Hepatic stellate cell (primary cell): ENCODE measurements around the gene VCPKMT.
A peak's percentile ranks its signal among the peaks of the same experiment; 100 is the strongest.

ENCODE experiments used
- DNase-seq: peaks from one replicate; pipeline ENCODE4 v3.0.0; 2011; ENCODE audit warnings: low spot score

VCPKMT gene

GRCh38 chr14:50116181-50116956 lies at the start of gene VCPKMT:
Gene VCPKMT (minus strand): TSS chr14:50116572. CDS start chr14:50116552, 20 bp downstream.
- peak; percentile 83 for DNase-seq

GRCh38 chr14:50156111-50156510 lies 39.7 kb upstream of the VCPKMT start:
- DNase-seq = no peak

GRCh38 chr14:50148799-50149198 lies 32.4 kb upstream of the VCPKMT start:
- DNase-seq = no peak

GRCh38 chr14:50139192-50139591 lies 22.8 kb upstream of the VCPKMT start:
- DNase-seq = no peak

- DNase-seq = no peak
Measured at GRCh38 chr14:50127802-50128201, 11.4 kb upstream of the VCPKMT start.

- no peak for DNase-seq
Measured at GRCh38 chr14:50123062-50123461, 6.7 kb upstream of the VCPKMT start.

GRCh38 chr14:50122291-50122690 lies 5.9 kb upstream of the VCPKMT start:
- DNase-seq = no peak

GRCh38 chr14:50121486-50121885 lies 5.1 kb upstream of the VCPKMT start:
- no peak for DNase-seq

GRCh38 chr14:50117456-50117855 lies 1.1 kb upstream of the VCPKMT start:
- DNase-seq = no peak

- no peak for DNase-seq
Measured at GRCh38 chr14:50116966-50117365, 594 bp upstream of the VCPKMT start.

- DNase-seq = no peak
Measured at GRCh38 chr14:50113381-50114035, 2.9 kb downstream of the VCPKMT start.

- no peak for DNase-seq
Measured at GRCh38 chr14:50110323-50111037, 5.9 kb downstream of the VCPKMT start.

GRCh38 chr14:50109342-50109741 lies 7.0 kb downstream of the VCPKMT start:
- no peak for DNase-seq

- DNase-seq = no peak
Measured at GRCh38 chr14:50107850-50108249, 8.5 kb downstream of the VCPKMT start.

GRCh38 chr14:50106178-50106577 lies 10.2 kb downstream of the VCPKMT start:
- no peak for DNase-seq

GRCh38 chr14:50103558-50103957 lies 12.8 kb downstream of the VCPKMT start:
- DNase-seq = no peak

GRCh38 chr14:50101417-50101816 lies 15.0 kb downstream of the VCPKMT start:
- DNase-seq = no peak

- DNase-seq = no peak
Measured at GRCh38 chr14:50100805-50101204, 15.6 kb downstream of the VCPKMT start.

- DNase-seq = no peak
Measured at GRCh38 chr14:50099335-50099734, 17.0 kb downstream of the VCPKMT start.

- no peak for DNase-seq
Measured at GRCh38 chr14:50095895-50096294, 20.5 kb downstream of the VCPKMT start.

- DNase-seq = no peak
Measured at GRCh38 chr14:50094056-50094755, 22.2 kb downstream of the VCPKMT start.

GRCh38 chr14:50093496-50093895 lies 22.9 kb downstream of the VCPKMT start:
- no peak for DNase-seq
